Fibroblast of upper back skin (primary cell): ENCODE measurements around the gene REXO5.
A peak's percentile ranks its signal among the peaks of the same experiment; 100 is the strongest.

Source experiments
- DNase-seq: peaks from one replicate; pipeline ENCODE4 v3.0.0-alpha.2; 2013

The REXO5 gene

GRCh38 chr16:20878682-20879147, 72.4 kb downstream of the REXO5 start:
- DNase-seq, result no peak

- DNase-seq, result peak; percentile 60
These were observed 73.1 kb downstream of the REXO5 start for GRCh38 chr16:20879175-20880040.

GRCh38 chr16:20880867-20881502, 74.7 kb downstream of the REXO5 start:
- no peak for DNase-seq

- no peak for DNase-seq
These were observed 75.2 kb downstream of the REXO5 start for GRCh38 chr16:20881503-20881878.

GRCh38 chr16:20883554-20884239, 77.4 kb downstream of the REXO5 start:
- no peak for DNase-seq

- peak; percentile 81 for DNase-seq
These were observed 77.9 kb downstream of the REXO5 start for GRCh38 chr16:20884240-20884556.

- no peak for DNase-seq
These were observed 80.0 kb downstream of the REXO5 start for GRCh38 chr16:20886320-20886719.

- DNase-seq, result no peak
These were observed 80.9 kb downstream of the REXO5 start for GRCh38 chr16:20887207-20887606.

GRCh38 chr16:20889625-20890275, 83.4 kb downstream of the REXO5 start:
- DNase-seq, result no peak

GRCh38 chr16:20894388-20894787, 88.1 kb downstream of the REXO5 start:
- DNase-seq, result no peak

GRCh38 chr16:20897253-20897897, 91.0 kb downstream of the REXO5 start:
- DNase-seq, result peak; percentile 28

GRCh38 chr16:20897922-20898321, 91.6 kb downstream of the REXO5 start:
- no peak for DNase-seq

GRCh38 chr16:20899071-20899470, 92.7 kb downstream of the REXO5 start:
- DNase-seq, result peak; percentile 85
